Measurements from ENCODE around the gene SLC9A3.

The SLC9A3 gene

GRCh38 chr5:431711-432050 is 92.6 kb downstream of the SLC9A3 start:
- no peaks in the 10 kb centered on the region for H3F3A ChIP-seq (ENCODE audit: control insufficient read depth, insufficient read depth)
- TF ChIP-seq EZH2phosphoT487 (IDR thresholded peaks at IDR 0.05; ENCODE audit: borderline replicate concordance, low read length), result no peak
- no peak for TF ChIP-seq CTCF (IDR thresholded peaks at IDR 0.05; ENCODE audit: low read depth, low read length, poor library complexity, severe bottlenecking)
- no peak overlapping the region for H3K4me3 ChIP-seq (ENCODE audit: low read length)
- H3K4me2 ChIP-seq (ENCODE audit: low read length), result no peak overlapping the region
- H3K4me1 ChIP-seq (ENCODE audit: control insufficient read depth, low read length), result peaks cover 32% of the 10 kb centered on the region
- no peaks in the 10 kb centered on the region for H3K9me3 ChIP-seq (ENCODE audit: control insufficient read depth, insufficient read depth, low read length)
- H3K27ac ChIP-seq (ENCODE audit: low read depth, low read length), result no peak overlapping the region
- H3K36me3 ChIP-seq (ENCODE audit: control insufficient read depth, low read length), result peaks cover 42% of the 10 kb centered on the region
- no peaks in the 10 kb centered on the region for H4K20me1 ChIP-seq (ENCODE audit: control insufficient read depth, insufficient read depth, low read depth, low read length)
- no peaks in the 10 kb centered on the region for H3K79me2 ChIP-seq (ENCODE audit: control insufficient read depth, low read length)
- H3K27me3 ChIP-seq (ENCODE audit: control insufficient read depth, low read length), result no peaks in the 10 kb centered on the region
- H3K9me2 ChIP-seq (replicated peaks; ENCODE audit: control insufficient read depth, low read length), result no peaks in the 10 kb centered on the region

GRCh38 chr5:431001-431710 is 93.1 kb downstream of the SLC9A3 start:
- Histone ChIP-seq H3F3A (ENCODE audit: control insufficient read depth, insufficient read depth) (no peaks in the 10 kb centered on the region), H3K27ac (ENCODE audit: low read depth, low read length) (peak overlapping the region; percentile 41; the same call in 1 of the 2 replicates), H3K9me2 (replicated peaks; ENCODE audit: control insufficient read depth, low read length) (no peaks in the 10 kb centered on the region), H3K79me2 (ENCODE audit: control insufficient read depth, low read length) (no peaks in the 10 kb centered on the region), H3K4me2 (ENCODE audit: low read length) (peak overlapping the region; percentile 13), H3K9me3 (ENCODE audit: control insufficient read depth, insufficient read depth, low read length) (no peaks in the 10 kb centered on the region), H3K4me3 (ENCODE audit: low read length) (0 out of 2 replicates have a peak overlapping the region, but pooled peaks have one; percentile 10), H4K20me1 (ENCODE audit: control insufficient read depth, insufficient read depth, low read depth, low read length) (no peaks in the 10 kb centered on the region), H3K36me3 (ENCODE audit: control insufficient read depth, low read length) (peaks cover 42% of the 10 kb centered on the region), H3K4me1 (ENCODE audit: control insufficient read depth, low read length) (peaks cover 32% of the 10 kb centered on the region), H3K27me3 (ENCODE audit: control insufficient read depth, low read length) (no peaks in the 10 kb centered on the region)
- no peak for TF ChIP-seq EZH2phosphoT487 (IDR thresholded peaks at IDR 0.05; ENCODE audit: borderline replicate concordance, low read length)
- TF ChIP-seq CTCF (IDR thresholded peaks at IDR 0.05; ENCODE audit: low read depth, low read length, poor library complexity, severe bottlenecking), result peak; percentile 92

GRCh38 chr5:430214-430925 is 93.9 kb downstream of the SLC9A3 start:
- peaks cover 48% of the 10 kb centered on the region for H3K36me3 ChIP-seq (ENCODE audit: control insufficient read depth, low read length)
- no peaks in the 10 kb centered on the region for H4K20me1 ChIP-seq (ENCODE audit: control insufficient read depth, insufficient read depth, low read depth, low read length)
- H3K4me3 ChIP-seq (ENCODE audit: low read length), result 0 out of 2 replicates have a peak overlapping the region, but pooled peaks have one; percentile 10
- H3K27me3 ChIP-seq (ENCODE audit: control insufficient read depth, low read length), result no peaks in the 10 kb centered on the region
- H3K9me2 ChIP-seq (replicated peaks; ENCODE audit: control insufficient read depth, low read length), result no peaks in the 10 kb centered on the region
- peak overlapping the region; percentile 41 for H3K27ac ChIP-seq (ENCODE audit: low read depth, low read length)
- no peaks in the 10 kb centered on the region for H3K79me2 ChIP-seq (ENCODE audit: control insufficient read depth, low read length)
- H3K4me2 ChIP-seq (ENCODE audit: low read length), result peak overlapping the region; percentile 13
- peaks cover 38% of the 10 kb centered on the region for H3K4me1 ChIP-seq (ENCODE audit: control insufficient read depth, low read length)
- TF ChIP-seq CTCF (IDR thresholded peaks at IDR 0.05; ENCODE audit: low read depth, low read length, poor library complexity, severe bottlenecking) (no peak), EZH2phosphoT487 (IDR thresholded peaks at IDR 0.05; ENCODE audit: borderline replicate concordance, low read length) (no peak)
- H3F3A ChIP-seq (ENCODE audit: control insufficient read depth, insufficient read depth), result no peaks in the 10 kb centered on the region
- H3K9me3 ChIP-seq (ENCODE audit: control insufficient read depth, insufficient read depth, low read length), result no peaks in the 10 kb centered on the region
